SK-N-MC (cell line): ENCODE measurements around the gene TSPEAR.

Experiments used
- EZH2 ChIP-seq: fragments of 200-600 bp; sonication (generic); IDR thresholded peaks from one replicate; pipeline ENCODE4 v1.6.1; 2017; ENCODE audit warnings: antibody characterized with exemption
- FOXP2 ChIP-seq: optimal IDR thresholded peaks from 2 replicates; pipeline ENCODE3; 2011; ENCODE audit warnings: mild to moderate bottlenecking, moderate library complexity; ENCODE audit not compliant: insufficient read depth; ENCODE audit errors: extremely low read length, control extremely low read depth
- POLR2AphosphoS5 ChIP-seq: IDR thresholded peaks from 2 replicates; pipeline ENCODE4 v1.6.1; 2012; ENCODE audit warnings: mild to moderate bottlenecking, low read depth, low read length, borderline replicate concordance

DNA sequence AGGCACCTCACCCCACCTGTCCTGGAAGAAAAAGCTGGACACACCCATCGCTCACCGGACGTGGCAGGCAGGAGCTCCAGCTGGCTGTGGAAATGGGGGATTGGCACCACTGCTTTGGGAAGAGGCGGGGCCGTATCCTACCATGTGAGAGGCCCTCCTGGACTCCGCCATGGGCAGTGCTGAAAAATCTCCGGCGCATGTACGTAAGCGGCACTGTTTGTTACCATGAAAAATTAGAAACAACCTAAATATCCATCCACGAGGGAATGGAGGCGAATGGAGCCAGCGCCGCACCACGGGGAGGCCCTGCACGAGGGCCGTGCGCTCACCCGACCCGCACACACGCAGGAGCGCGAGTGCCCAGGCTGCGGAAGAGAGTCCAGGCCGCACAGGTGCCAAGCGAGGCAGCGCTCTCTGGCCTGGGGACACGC, 96.4 kb downstream of the TSPEAR start:
- TF ChIP-seq EZH2 (no peak), POLR2AphosphoS5 (no peak), FOXP2 (no peak)
